Panc1 (cell line): ENCODE data around the gene FBXL4. TPM values are rescaled to one million over a fixed set of nuclear protein-coding genes. Genes with fewer than 3 reads are reported as not detected.

Source experiments
- ATAC-seq: fragments of 200-7000 bp; cut with Tn5 transposase; 2 replicates; pipeline ENCODE4 v1.9.1; 2020; ENCODE audit warnings: mild to moderate bottlenecking, moderate library complexity
- BruUV-seq: library from RNA; stranded (reverse); fragments of 400-500 nt; replicated peaks from 2 replicates; lab custom pipeline; 2021; lab: Mats Ljungman, UMichigan
- CTCF ChIA-PET: fragments of 300-600 bp; sonication (Branson Sonifier 250); formaldehyde crosslinking; loops from one replicate; lab custom pipeline; 2022; ENCODE audit warnings: antibody characterized with exemption; lab: Charles Lee
- POLR2A ChIA-PET: fragments of 300-600 bp; sonication (Branson Sonifier 250); formaldehyde crosslinking; loops from one replicate; lab custom pipeline; 2022; ENCODE audit warnings: antibody characterized with exemption; lab: Charles Lee
- DNase-seq: peaks from one replicate; pipeline ENCODE4 v3.0.0-alpha.2; 2010; ENCODE audit warnings: low read depth, low spot score
- H3K27ac ChIP-seq: 2 replicates; pipeline ENCODE4 v1.5.1; 2011; ENCODE audit warnings: mild to moderate bottlenecking, low read length, inconsistent platforms
- H3K27me3 ChIP-seq: fragments of 200-500 bp; sonication (Bioruptor generic); 2 replicates; pipeline ENCODE4 v1.6.0; 2014; ENCODE audit warnings: low read length, inconsistent platforms; ENCODE audit not compliant: control insufficient read depth, insufficient read depth
- H3K36me3 ChIP-seq: fragments of 200-500 bp; sonication (Bioruptor generic); 2 replicates; pipeline ENCODE4 v1.5.1; 2014; ENCODE audit warnings: inconsistent platforms, mild to moderate bottlenecking, low read length, moderate library complexity; ENCODE audit not compliant: control insufficient read depth, insufficient read depth
- H3K4me1 ChIP-seq: 2 replicates; pipeline ENCODE4 v1.5.1; 2011; ENCODE audit warnings: inconsistent platforms, mild to moderate bottlenecking, low read length, moderate library complexity; ENCODE audit not compliant: control insufficient read depth, insufficient read depth
- H3K4me3 ChIP-seq, 2 experiments: 2 replicates each; pipeline ENCODE4 v1.5.1; 2011 to 2012; ENCODE audit warnings: low read depth in 2 of 2, low read length in 2 of 2, mild to moderate bottlenecking in 2 of 2, inconsistent platforms in 1 of 2, moderate library complexity in 1 of 2
- H3K9me3 ChIP-seq: fragments of 200-500 bp; sonication (Bioruptor generic); 2 replicates; pipeline ENCODE4 v1.5.1; 2014; ENCODE audit warnings: low read depth, mild to moderate bottlenecking, inconsistent platforms, low read length, moderate library complexity; ENCODE audit not compliant: control insufficient read depth, insufficient read depth
- CTCF ChIP-seq: fragments of 450-650 bp; IDR thresholded peaks from 2 replicates; pipeline ENCODE4 v1.5.1; 2017; ENCODE audit warnings: mild to moderate bottlenecking
- POLR2AphosphoS5 ChIP-seq: IDR thresholded peaks from 2 replicates; pipeline ENCODE4 v1.6.1; 2012; ENCODE audit warnings: mild to moderate bottlenecking, low read depth, low read length, moderate library complexity
- SIN3A ChIP-seq: IDR thresholded peaks from 2 replicates; pipeline ENCODE4 v1.6.1; 2012; ENCODE audit warnings: low read depth, mild to moderate bottlenecking, low read length, moderate library complexity, borderline replicate concordance; ENCODE audit not compliant: insufficient read depth
- TCF7L2 ChIP-seq: IDR thresholded peaks from 2 replicates; pipeline ENCODE4 v1.6.1; 2011; ENCODE audit warnings: mild to moderate bottlenecking, low read depth, low read length, inconsistent platforms
- in situ Hi-C: cut with HindIII; loops from 2 replicates; pipeline ENCODE4 v1.10.0; 2016; ENCODE audit warnings: low sequenced_read_pairs, low pct_unique_long_range_greater_than_20kb
- intact Hi-C: fragments of 100-400 bp; cut with micrococcal nuclease; formaldehyde crosslinking; loops from one replicate; pipeline ENCODE4 v1.10.0; 2022; ENCODE audit not compliant: unreplicated experiment
- total RNA-seq: library from RNA; stranded (reverse); gene quantifications from one replicate; pipeline ENCODE4 v1.2.1, GENCODE V29; 2021; ENCODE audit not compliant: unreplicated experiment
- TF ChIP-seq, protein P1 (sequence below), 2 experiments: IDR thresholded peaks; 2 replicates each; pipeline ENCODE4 v1.6.1; 2011 to 2012; ENCODE audit warnings: low read depth in 2 of 2, control low read depth in 1 of 2, low read length in 1 of 2, mild to moderate bottlenecking in 1 of 2, moderate library complexity in 1 of 2; ENCODE audit not compliant: insufficient read depth in 1 of 2

Gene FBXL4
- total RNA-seq, 1 experiment from 2014 or later, result 11.5 TPM

GRCh38 chr6:98841621-98842341 is 106.0 kb downstream of the FBXL4 start:
- no TSS peak for BruUV-seq
- Histone ChIP-seq H3K36me3 (no peaks in the 10 kb centered on the region), H3K27ac (no peak overlapping the region), H3K9me3 (no peaks in the 10 kb centered on the region), H3K27me3 (peaks cover 56% of the 10 kb centered on the region), H3K4me3 (no peak overlapping the region), H3K4me1 (peaks cover 8% of the 10 kb centered on the region)
- no peak for DNase-seq
- CTCF ChIA-PET, result no interaction called here
- TF ChIP-seq POLR2AphosphoS5, result no peak
- TF ChIP-seq SIN3A, result no peak
- no peak for TF ChIP-seq TCF7L2
- TF ChIP-seq, protein P1, sequence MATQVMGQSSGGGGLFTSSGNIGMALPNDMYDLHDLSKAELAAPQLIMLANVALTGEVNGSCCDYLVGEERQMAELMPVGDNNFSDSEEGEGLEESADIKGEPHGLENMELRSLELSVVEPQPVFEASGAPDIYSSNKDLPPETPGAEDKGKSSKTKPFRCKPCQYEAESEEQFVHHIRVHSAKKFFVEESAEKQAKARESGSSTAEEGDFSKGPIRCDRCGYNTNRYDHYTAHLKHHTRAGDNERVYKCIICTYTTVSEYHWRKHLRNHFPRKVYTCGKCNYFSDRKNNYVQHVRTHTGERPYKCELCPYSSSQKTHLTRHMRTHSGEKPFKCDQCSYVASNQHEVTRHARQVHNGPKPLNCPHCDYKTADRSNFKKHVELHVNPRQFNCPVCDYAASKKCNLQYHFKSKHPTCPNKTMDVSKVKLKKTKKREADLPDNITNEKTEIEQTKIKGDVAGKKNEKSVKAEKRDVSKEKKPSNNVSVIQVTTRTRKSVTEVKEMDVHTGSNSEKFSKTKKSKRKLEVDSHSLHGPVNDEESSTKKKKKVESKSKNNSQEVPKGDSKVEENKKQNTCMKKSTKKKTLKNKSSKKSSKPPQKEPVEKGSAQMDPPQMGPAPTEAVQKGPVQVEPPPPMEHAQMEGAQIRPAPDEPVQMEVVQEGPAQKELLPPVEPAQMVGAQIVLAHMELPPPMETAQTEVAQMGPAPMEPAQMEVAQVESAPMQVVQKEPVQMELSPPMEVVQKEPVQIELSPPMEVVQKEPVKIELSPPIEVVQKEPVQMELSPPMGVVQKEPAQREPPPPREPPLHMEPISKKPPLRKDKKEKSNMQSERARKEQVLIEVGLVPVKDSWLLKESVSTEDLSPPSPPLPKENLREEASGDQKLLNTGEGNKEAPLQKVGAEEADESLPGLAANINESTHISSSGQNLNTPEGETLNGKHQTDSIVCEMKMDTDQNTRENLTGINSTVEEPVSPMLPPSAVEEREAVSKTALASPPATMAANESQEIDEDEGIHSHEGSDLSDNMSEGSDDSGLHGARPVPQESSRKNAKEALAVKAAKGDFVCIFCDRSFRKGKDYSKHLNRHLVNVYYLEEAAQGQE (IDR thresholded peaks at IDR 0.05; ENCODE audit: insufficient read depth in 1 of 2, low read depth in 2 of 2, low read length in 1 of 2), result no peak
- in situ Hi-C loops (no loop called here), intact Hi-C loops (loop anchor here (5.0 to 10.0 kb wide), 3 partner anchors 74 to 1399 kb away; no protein-coding TSS in a partner anchor)
- no peak for ATAC-seq
- POLR2A ChIA-PET, result no interaction called here

DNA sequence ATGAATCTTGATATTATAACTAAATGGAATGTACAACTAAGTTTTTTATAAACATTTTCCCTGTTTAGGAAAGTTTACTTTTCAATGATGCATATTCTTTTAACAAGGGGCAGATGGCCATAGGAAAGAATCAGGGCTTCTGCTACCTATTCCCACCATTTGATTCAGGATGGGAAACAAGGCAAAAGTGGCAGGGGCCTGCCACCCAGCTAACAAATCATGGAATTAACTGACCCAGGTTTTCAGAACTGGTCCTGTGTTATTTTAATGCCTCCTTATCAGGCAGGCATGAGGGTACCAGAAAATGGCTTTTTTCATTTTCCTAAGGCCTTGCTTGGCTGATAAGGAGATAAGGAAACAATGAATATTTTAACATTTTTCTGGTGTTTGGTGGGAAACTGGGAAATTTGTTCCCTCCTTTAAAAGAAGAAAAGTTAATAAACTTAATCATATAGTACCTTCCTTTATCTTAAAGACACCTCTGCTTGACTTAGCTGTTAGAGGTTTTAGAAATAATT is 106.7 kb downstream of the FBXL4 start:
- no peak for ATAC-seq
- TF ChIP-seq, protein P1 (IDR thresholded peaks at IDR 0.05; ENCODE audit: insufficient read depth in 1 of 2, low read depth in 2 of 2, low read length in 1 of 2), result no peak
- TF ChIP-seq POLR2AphosphoS5 (no peak), TCF7L2 (no peak), SIN3A (no peak), CTCF (no peak)
- DNase-seq, result no peak
- H3K27ac ChIP-seq, result no peak overlapping the region
- no peaks in the 10 kb centered on the region for H3K36me3 ChIP-seq
- intact Hi-C loops (loop anchor here (5.0 to 10.0 kb wide), 3 partner anchors 74 to 1399 kb away; no protein-coding TSS in a partner anchor), in situ Hi-C loops (no loop called here)
- peaks cover 64% of the 10 kb centered on the region for H3K27me3 ChIP-seq
- peaks cover 8% of the 10 kb centered on the region for H3K4me1 ChIP-seq
- H3K9me3 ChIP-seq, result no peaks in the 10 kb centered on the region
- ChIA-PET CTCF (no interaction called here), POLR2A (no interaction called here)
- H3K4me3 ChIP-seq, result no peak overlapping the region
- no TSS peak for BruUV-seq
